K562 (cell line): ENCODE results near the gene LMAN1L. TPM values are rescaled to one million over a fixed set of nuclear protein-coding genes. Genes with fewer than 3 reads are reported as not detected.

ENCODE experiments used
- ATAC-seq: fragments of 200-7000 bp; cut with Tn5 transposase; 3 replicates; pipeline ENCODE4 v1.9.1; 2020; ENCODE audit warnings: moderate library complexity
- BruUV-seq: library from RNA; stranded (reverse); fragments of 400-500 nt; replicated peaks from 2 replicates; lab custom pipeline; 2021; lab: Mats Ljungman, UMichigan
- CTCF ChIA-PET: fragments of 300-600 bp; formaldehyde crosslinking; extraction: SDS; loops from one replicate; lab custom pipeline; 2021; ENCODE audit warnings: low intra/inter-chr PET ratio; lab: Yijun Ruan, JAX
- POLR2A ChIA-PET: fragments of 300-600, 350-650 bp; sonication (Branson Sonifier 250); formaldehyde crosslinking; extraction: SDS; loops from one replicate; lab custom pipeline; 2021; ENCODE audit warnings: antibody characterized with exemption, inconsistent platforms; lab: Yijun Ruan, JAX
- DNase-seq, 4 experiments: peaks; one replicate each; pipeline versions ENCODE4 v3.0.0 to v3.0.0-alpha.2; 2011 to 2018; ENCODE audit warnings: low spot score in 3 of 4, mixed read lengths in 3 of 4; ENCODE audit errors: extremely low read depth in 1 of 4
- FAIRE-seq: peaks from 2 replicates; lab custom pipeline; 2011; peaks lifted over from hg19 to GRCh38; lab: Jason Lieb, UNC
- H2AFZ ChIP-seq: 2 replicates; pipeline ENCODE4 v1.6.0; 2011; ENCODE audit warnings: low read depth, low read length, control low read depth, inconsistent platforms
- H3K27ac ChIP-seq: fragments of 200-600 bp; 3 replicates; pipeline ENCODE4 v1.8.0; 2011; ENCODE audit warnings: low read depth, mild to moderate bottlenecking, control low read depth, inconsistent platforms, low read length, moderate library complexity, mixed read lengths; ENCODE audit errors: extremely low read depth
- H3K27me3 ChIP-seq, 2 experiments: fragments of 300-600 bp in 1 of 2; 2 replicates in 1 of 2; 3 replicates in 1 of 2; pipeline versions ENCODE4 v1.6.0 to v1.8.0; 2011; ENCODE audit warnings: inconsistent platforms in 2 of 2, low read length in 2 of 2, mild to moderate bottlenecking in 1 of 2, mixed read lengths in 1 of 2, moderate library complexity in 1 of 2; ENCODE audit not compliant: control insufficient read depth in 2 of 2, insufficient read depth in 2 of 2
- H3K36me3 ChIP-seq: fragments of 300-600 bp; 3 replicates; pipeline ENCODE4 v1.8.0; 2011; ENCODE audit warnings: mild to moderate bottlenecking, low read length, inconsistent platforms; ENCODE audit not compliant: control insufficient read depth, insufficient read depth
- H3K4me1 ChIP-seq, 2 experiments: fragments of 200-600 bp in 1 of 2; replicated peaks in 1 of 2; 2 replicates in 1 of 2; 3 replicates in 1 of 2; pipeline versions ENCODE4 v1.5.1 to v1.8.0; 2011; ENCODE audit warnings: inconsistent platforms in 2 of 2, low read length in 2 of 2, mild to moderate bottlenecking in 1 of 2, mixed read lengths in 1 of 2, moderate library complexity in 1 of 2; ENCODE audit not compliant: control insufficient read depth in 2 of 2, insufficient read depth in 2 of 2
- H3K4me2 ChIP-seq: 2 replicates; pipeline ENCODE4 v1.6.1; 2011; ENCODE audit warnings: low read length, control low read depth, inconsistent platforms, mixed read lengths; ENCODE audit not compliant: insufficient read depth
- H3K4me3 ChIP-seq: fragments of 200-600 bp; sonication (generic), shearing (Covaris generic); 2 replicates; pipeline ENCODE4 v1.5.1; 2016; ENCODE audit warnings: control low read depth, inconsistent platforms
- H3K79me2 ChIP-seq: fragments of 200-600 bp; 3 replicates; pipeline ENCODE4 v1.8.0; 2011; ENCODE audit warnings: low read length, inconsistent platforms; ENCODE audit not compliant: control insufficient read depth, insufficient read depth
- H3K9ac ChIP-seq, 2 experiments: 2 replicates each; pipeline versions ENCODE4 v1.6.0 to v1.6.1; 2011; ENCODE audit warnings: low read depth in 2 of 2, low read length in 2 of 2, control low read depth in 1 of 2, inconsistent platforms in 1 of 2, mild to moderate bottlenecking in 1 of 2, mixed read lengths in 1 of 2; ENCODE audit not compliant: insufficient read depth in 1 of 2
- H3K9me1 ChIP-seq: one replicate; pipeline ENCODE4 v1.6.0; 2011; ENCODE audit warnings: inconsistent platforms, mild to moderate bottlenecking, low read length, moderate library complexity; ENCODE audit not compliant: control insufficient read depth, insufficient read depth
- H3K9me3 ChIP-seq: replicated peaks from 2 replicates; pipeline ENCODE4 v1.5.1; 2011; ENCODE audit warnings: low read depth, low read length, inconsistent platforms; ENCODE audit not compliant: control insufficient read depth, insufficient read depth
- H4K20me1 ChIP-seq: replicated peaks from 2 replicates; pipeline ENCODE4 v1.6.1; 2011; ENCODE audit warnings: low read length, inconsistent platforms, mixed read lengths; ENCODE audit not compliant: control insufficient read depth, insufficient read depth
- ARID4B ChIP-seq: sonication (generic); formaldehyde crosslinking; IDR thresholded peaks from 2 replicates; pipeline ENCODE4 v1.8.0; 2022; ENCODE audit warnings: mild to moderate bottlenecking, missing genetic modification reagents
- BCL6 ChIP-seq: fragments of 250-450 bp; sonication (Bioruptor Pico); IDR thresholded peaks from 2 replicates; pipeline ENCODE4 v1.4.0; 2020
- HDAC1 ChIP-seq, 2 experiments: fragments of 450-650 bp; IDR thresholded peaks; 2 replicates each; pipeline ENCODE4 v1.6.1; 2016 to 2017; ENCODE audit warnings: inconsistent platforms in 1 of 2, mild to moderate bottlenecking in 1 of 2, moderate library complexity in 1 of 2
- NRF1 ChIP-seq, 2 experiments: fragments of 450-650 bp; IDR thresholded peaks in 1 of 2; conservative IDR thresholded peaks in 1 of 2; 2 replicates each; pipeline ENCODE4 v1.6.1; 2014; ENCODE audit warnings: mild to moderate bottlenecking in 2 of 2
- RB1 ChIP-seq: fragments of 450-650 bp; IDR thresholded peaks from 2 replicates; pipeline ENCODE4 v1.6.1; 2017; ENCODE audit warnings: low read depth, mild to moderate bottlenecking
- TFAP4 ChIP-seq: sonication (generic); formaldehyde crosslinking; IDR thresholded peaks from 2 replicates; pipeline ENCODE4 v1.8.0; 2022; ENCODE audit warnings: missing genetic modification reagents, mild to moderate bottlenecking, moderate library complexity, borderline replicate concordance
- ZNF436 ChIP-seq: fragments of 250-450, 450-650 bp; sonication (Bioruptor Pico); formaldehyde crosslinking; IDR thresholded peaks from 2 replicates; pipeline ENCODE4 v1.7.0; 2020; ENCODE audit warnings: mild to moderate bottlenecking
- ZNF668 ChIP-seq: fragments of 250-450 bp; sonication (Bioruptor Pico); IDR thresholded peaks from 2 replicates; pipeline ENCODE4 v1.8.0; 2022; ENCODE audit warnings: mild to moderate bottlenecking, inconsistent platforms
- WGBS: fragments of 100-300 bp; shearing (Covaris generic); methylation state at CpG from one replicate; pipeline ENCODE4 v1.1.6; 2016; ENCODE audit warnings: low coverage, mixed read lengths; ENCODE audit not compliant: insufficient coverage; ENCODE audit errors: missing lambda C conversion rate; 5-methylcytosine and 5-hydroxymethylcytosine counted together
- in situ Hi-C: fragments of 300-500 bp; cut with MboI; formaldehyde crosslinking; loops from 4 replicates; pipeline ENCODE4 v1.15.0; 2018; ENCODE audit warnings: inconsistent platforms, mixed read lengths
- intact Hi-C: fragments of 100-400 bp; cut with micrococcal nuclease; formaldehyde crosslinking; loops from 2 replicates; pipeline ENCODE4 v1.14.2; 2022
- polyA plus RNA-seq, 8 experiments: library from polyadenylated mRNA; depleted of rRNA in 4 of 8; stranded (reverse) in 5 of 8; unstranded in 3 of 8; fragments of >200 nt; fragmentation: Nextera tagmentation in 2 of 8; fragmentation: Illumina TruSeq in 1 of 8; extraction: Ambion mirVana in 2 of 8; extraction: Trizol in 1 of 8; gene quantifications; 2 replicates each; pipeline versions ENCODE4 v1.2.1 to v1.2.3, GENCODE V29; 2011 to 2014; ENCODE audit warnings: inconsistent platforms in 1 of 8, missing spikeins in 1 of 8
- total RNA-seq, 7 experiments: library from RNA; depleted of rRNA in 6 of 7; stranded (reverse); fragments of >200 nt in 6 of 7; fragmentation: Illumina TruSeq in 2 of 7; extraction: Trizol in 2 of 7; gene quantifications; 2 replicates each; pipeline versions ENCODE4 v1.2.1 to v1.2.3, GENCODE V29; 2011 to 2021; ENCODE audit warnings: low replicate concordance in 1 of 7

LMAN1L gene
- total and polyA plus RNA-seq, 9 of the 15 experiments (the other 6 are each of a cell fraction or from before 2014, with no cell fraction given) = not detected

GRCh38 chr15:74781431-74782258 is 31.0 kb upstream of the LMAN1L start, which contains the start of gene CSK:
Gene CSK, plus strand, starts transcription at chr15:74782080. Its CDS starts 16,218 bp downstream, at chr15:74798298.
- peak within 1 kb of the TSS; percentile 92 for H3K4me2 ChIP-seq
- POLR2A ChIA-PET = interaction anchor here (0.6 kb wide), 1 partner anchor 901 kb away, joined by 3 read pairs; no protein-coding TSS in a partner anchor
- peaks cover 20% of the 10 kb centered on the region; the same call in 2 of the 3 replicates for H3K36me3 ChIP-seq
- H3K4me3 ChIP-seq = peak within 1 kb of the TSS; percentile 78
- peak; percentile 84 to 96 (median 94) for DNase-seq
- peaks cover 52 to 76% of the 10 kb centered on the region in 2 experiments for H3K4me1 ChIP-seq
- peak within 1 kb of the TSS; percentile 69 for H3K27ac ChIP-seq
- H3K9me1 ChIP-seq = peaks cover 4% of the 10 kb centered on the region
- H3K9ac ChIP-seq = peak within 1 kb of the TSS; percentile 73 to 93
- no peak for FAIRE-seq
- peak; percentile 63 for ATAC-seq
- peaks cover 45% of the 10 kb centered on the region for H3K79me2 ChIP-seq
- intact Hi-C loops (no loop called here), in situ Hi-C loops (no loop called here)
- peaks cover 3% of the 10 kb centered on the region; the same call in 1 of the 2 replicates for H4K20me1 ChIP-seq
- H3K9me3 ChIP-seq = no peaks in the 10 kb centered on the region
- H2AFZ ChIP-seq = peak within 1 kb of the TSS; percentile 94
- CTCF ChIA-PET = no interaction called here
- no TSS peak for BruUV-seq
- 4% methylated on average over 24 of the region's 74 CpGs for WGBS
- H3K27me3 ChIP-seq = no peaks in the 10 kb centered on the region
- TF ChIP-seq RB1 (peak; percentile 80), ZNF668 (CRISPR knock-in tag) (no peak), ARID4B (CRISPR knock-in tag) (peak; percentile 82), NRF1 (conservative IDR thresholded peaks at IDR 0.05 in 1 of 2, IDR thresholded peaks at IDR 0.05 in 1 of 2) (peak in 1 of 2 experiments; percentile 13; a peak in 2 of 4 replicates), HDAC1 (IDR thresholded peaks at IDR 0.05) (peak in 1 of 2 experiments; percentile 72; a peak in 2 of 4 replicates), TFAP4 (CRISPR knock-in tag) (peak; percentile 48; the same call in 1 of the 2 replicates), ZNF436 (CRISPR knock-in tag) (no peak), BCL6 (CRISPR knock-in tag) (no peak)
